Measurements from ENCODE around the gene KRT33A.

The KRT33A gene

DNA sequence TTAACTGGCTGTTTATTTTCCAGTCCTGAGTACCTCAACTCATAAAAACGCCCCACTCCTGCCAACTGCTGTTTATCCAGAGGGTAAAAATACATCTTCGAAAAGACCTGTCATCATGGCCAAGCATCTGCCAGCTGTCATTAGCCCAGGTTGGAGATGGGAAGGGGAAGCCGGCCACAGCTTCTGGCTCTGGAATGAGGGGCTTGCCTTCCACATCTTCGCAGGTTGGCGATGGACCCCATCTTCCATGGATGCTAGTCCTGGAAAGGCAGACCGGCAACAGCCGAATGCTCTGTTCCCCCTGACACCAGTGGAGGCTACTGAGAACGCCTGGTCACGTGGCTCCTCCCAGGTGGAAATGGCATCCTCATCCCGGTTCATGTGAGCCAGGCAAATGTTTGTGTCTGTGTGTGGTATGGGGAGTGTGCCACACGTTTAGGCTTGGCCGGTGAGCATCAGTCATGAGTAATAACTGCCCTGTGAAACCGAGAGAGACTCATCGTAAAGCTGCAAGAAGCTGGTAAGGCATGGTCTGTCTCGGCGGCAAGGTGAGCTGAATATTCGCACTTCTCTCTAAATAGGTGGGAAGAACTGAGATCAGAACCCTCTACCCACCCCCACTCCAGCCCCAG, 34.7 kb downstream of the KRT33A start:
- no peak for ATAC-seq
- TF ChIP-seq ZNF565 (CRISPR knock-in tag; conservative IDR thresholded peaks at IDR 0.05; ENCODE audit: low read depth) (no peak), ZC3H10 (CRISPR knock-in tag; IDR thresholded peaks at IDR 0.05) (no peak), ISL1 (CRISPR knock-in tag; IDR thresholded peaks at IDR 0.05) (no peak), BACH2 (CRISPR knock-in tag; IDR thresholded peaks at IDR 0.05; ENCODE audit: borderline replicate concordance) (no peak)
- TF ChIP-seq, protein P1, sequence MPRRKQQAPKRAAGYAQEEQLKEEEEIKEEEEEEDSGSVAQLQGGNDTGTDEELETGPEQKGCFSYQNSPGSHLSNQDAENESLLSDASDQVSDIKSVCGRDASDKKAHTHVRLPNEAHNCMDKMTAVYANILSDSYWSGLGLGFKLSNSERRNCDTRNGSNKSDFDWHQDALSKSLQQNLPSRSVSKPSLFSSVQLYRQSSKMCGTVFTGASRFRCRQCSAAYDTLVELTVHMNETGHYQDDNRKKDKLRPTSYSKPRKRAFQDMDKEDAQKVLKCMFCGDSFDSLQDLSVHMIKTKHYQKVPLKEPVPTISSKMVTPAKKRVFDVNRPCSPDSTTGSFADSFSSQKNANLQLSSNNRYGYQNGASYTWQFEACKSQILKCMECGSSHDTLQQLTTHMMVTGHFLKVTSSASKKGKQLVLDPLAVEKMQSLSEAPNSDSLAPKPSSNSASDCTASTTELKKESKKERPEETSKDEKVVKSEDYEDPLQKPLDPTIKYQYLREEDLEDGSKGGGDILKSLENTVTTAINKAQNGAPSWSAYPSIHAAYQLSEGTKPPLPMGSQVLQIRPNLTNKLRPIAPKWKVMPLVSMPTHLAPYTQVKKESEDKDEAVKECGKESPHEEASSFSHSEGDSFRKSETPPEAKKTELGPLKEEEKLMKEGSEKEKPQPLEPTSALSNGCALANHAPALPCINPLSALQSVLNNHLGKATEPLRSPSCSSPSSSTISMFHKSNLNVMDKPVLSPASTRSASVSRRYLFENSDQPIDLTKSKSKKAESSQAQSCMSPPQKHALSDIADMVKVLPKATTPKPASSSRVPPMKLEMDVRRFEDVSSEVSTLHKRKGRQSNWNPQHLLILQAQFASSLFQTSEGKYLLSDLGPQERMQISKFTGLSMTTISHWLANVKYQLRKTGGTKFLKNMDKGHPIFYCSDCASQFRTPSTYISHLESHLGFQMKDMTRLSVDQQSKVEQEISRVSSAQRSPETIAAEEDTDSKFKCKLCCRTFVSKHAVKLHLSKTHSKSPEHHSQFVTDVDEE (CRISPR knock-in tag; IDR thresholded peaks at IDR 0.05), result no peak

DNA sequence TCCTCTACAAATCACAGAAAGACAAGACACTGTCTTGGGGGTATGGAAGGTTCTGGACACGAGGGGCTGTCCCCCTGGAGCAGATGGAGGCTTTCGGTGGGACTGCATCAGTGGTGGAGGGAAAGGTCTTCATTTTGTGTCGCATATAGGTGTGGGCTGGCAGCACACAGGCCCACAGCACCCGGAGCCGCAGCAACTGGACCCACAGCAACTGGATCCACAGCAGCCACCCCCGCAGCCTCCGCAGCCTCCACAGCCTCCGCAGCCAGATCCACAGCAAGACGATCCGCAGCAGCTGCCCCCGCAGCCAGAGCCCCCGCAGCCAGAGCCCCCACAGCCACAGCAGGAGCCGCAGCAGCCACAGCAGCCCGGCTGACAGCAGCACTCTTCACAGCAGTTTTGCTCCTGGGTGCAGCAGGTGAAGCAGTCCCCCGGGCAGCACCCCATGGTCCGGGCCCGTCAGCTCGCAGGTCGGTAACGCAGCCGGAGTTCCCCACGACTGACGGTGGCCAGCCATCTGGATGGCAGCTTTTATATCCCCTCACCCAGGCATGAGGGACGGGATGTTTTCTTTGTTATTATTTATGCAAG, 35.3 kb downstream of the KRT33A start, which contains the start of gene KRTAP17-1:
Gene KRTAP17-1 (minus strand): TSS at position 507 of the 591 bp plus-strand sequence. CDS start 60 bp downstream, at position 447.
- ATAC-seq, result no peak

More for the DNA sequence above, 35.3 kb downstream of the KRT33A start, which contains the start of gene KRTAP17-1:
- no peak for TF ChIP-seq ZNF70 (CRISPR knock-in tag; IDR thresholded peaks at IDR 0.05)
- no peak for TF ChIP-seq GLIS3 (CRISPR knock-in tag; IDR thresholded peaks at IDR 0.05)
- no peak for TF ChIP-seq ZFP3 (CRISPR knock-in tag; IDR thresholded peaks at IDR 0.05)
- TF ChIP-seq ARNTL (CRISPR knock-in tag; IDR thresholded peaks at IDR 0.05; ENCODE audit: borderline replicate concordance, low read depth), result no peak
- TF ChIP-seq ESRRG (CRISPR knock-in tag; IDR thresholded peaks at IDR 0.05), result no peak
- TF ChIP-seq ZC3H10 (CRISPR knock-in tag; IDR thresholded peaks at IDR 0.05), result no peak
- TF ChIP-seq, protein P2, sequence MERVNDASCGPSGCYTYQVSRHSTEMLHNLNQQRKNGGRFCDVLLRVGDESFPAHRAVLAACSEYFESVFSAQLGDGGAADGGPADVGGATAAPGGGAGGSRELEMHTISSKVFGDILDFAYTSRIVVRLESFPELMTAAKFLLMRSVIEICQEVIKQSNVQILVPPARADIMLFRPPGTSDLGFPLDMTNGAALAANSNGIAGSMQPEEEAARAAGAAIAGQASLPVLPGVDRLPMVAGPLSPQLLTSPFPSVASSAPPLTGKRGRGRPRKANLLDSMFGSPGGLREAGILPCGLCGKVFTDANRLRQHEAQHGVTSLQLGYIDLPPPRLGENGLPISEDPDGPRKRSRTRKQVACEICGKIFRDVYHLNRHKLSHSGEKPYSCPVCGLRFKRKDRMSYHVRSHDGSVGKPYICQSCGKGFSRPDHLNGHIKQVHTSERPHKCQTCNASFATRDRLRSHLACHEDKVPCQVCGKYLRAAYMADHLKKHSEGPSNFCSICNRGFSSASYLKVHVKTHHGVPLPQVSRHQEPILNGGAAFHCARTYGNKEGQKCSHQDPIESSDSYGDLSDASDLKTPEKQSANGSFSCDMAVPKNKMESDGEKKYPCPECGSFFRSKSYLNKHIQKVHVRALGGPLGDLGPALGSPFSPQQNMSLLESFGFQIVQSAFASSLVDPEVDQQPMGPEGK (CRISPR knock-in tag; IDR thresholded peaks at IDR 0.05; ENCODE audit: borderline replicate concordance), result no peak
- TF ChIP-seq TOX (CRISPR knock-in tag; IDR thresholded peaks at IDR 0.05; ENCODE audit: borderline replicate concordance), result no peak
- no peak for TF ChIP-seq BACH2 (CRISPR knock-in tag; IDR thresholded peaks at IDR 0.05; ENCODE audit: borderline replicate concordance)
- no peak for TF ChIP-seq ZNF565 (CRISPR knock-in tag; conservative IDR thresholded peaks at IDR 0.05; ENCODE audit: low read depth)
- TF ChIP-seq, protein P3, sequence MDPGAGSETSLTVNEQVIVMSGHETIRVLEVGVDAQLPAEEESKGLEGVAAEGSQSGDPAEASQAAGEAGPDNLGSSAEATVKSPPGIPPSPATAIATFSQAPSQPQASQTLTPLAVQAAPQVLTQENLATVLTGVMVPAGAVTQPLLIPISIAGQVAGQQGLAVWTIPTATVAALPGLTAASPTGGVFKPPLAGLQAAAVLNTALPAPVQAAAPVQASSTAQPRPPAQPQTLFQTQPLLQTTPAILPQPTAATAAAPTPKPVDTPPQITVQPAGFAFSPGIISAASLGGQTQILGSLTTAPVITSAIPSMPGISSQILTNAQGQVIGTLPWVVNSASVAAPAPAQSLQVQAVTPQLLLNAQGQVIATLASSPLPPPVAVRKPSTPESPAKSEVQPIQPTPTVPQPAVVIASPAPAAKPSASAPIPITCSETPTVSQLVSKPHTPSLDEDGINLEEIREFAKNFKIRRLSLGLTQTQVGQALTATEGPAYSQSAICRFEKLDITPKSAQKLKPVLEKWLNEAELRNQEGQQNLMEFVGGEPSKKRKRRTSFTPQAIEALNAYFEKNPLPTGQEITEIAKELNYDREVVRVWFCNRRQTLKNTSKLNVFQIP (CRISPR knock-in tag; IDR thresholded peaks at IDR 0.05; ENCODE audit: borderline replicate concordance, low read depth), result no peak
- no peak for TF ChIP-seq OSR1 (CRISPR knock-in tag; IDR thresholded peaks at IDR 0.05)
- TF ChIP-seq, protein P4, sequence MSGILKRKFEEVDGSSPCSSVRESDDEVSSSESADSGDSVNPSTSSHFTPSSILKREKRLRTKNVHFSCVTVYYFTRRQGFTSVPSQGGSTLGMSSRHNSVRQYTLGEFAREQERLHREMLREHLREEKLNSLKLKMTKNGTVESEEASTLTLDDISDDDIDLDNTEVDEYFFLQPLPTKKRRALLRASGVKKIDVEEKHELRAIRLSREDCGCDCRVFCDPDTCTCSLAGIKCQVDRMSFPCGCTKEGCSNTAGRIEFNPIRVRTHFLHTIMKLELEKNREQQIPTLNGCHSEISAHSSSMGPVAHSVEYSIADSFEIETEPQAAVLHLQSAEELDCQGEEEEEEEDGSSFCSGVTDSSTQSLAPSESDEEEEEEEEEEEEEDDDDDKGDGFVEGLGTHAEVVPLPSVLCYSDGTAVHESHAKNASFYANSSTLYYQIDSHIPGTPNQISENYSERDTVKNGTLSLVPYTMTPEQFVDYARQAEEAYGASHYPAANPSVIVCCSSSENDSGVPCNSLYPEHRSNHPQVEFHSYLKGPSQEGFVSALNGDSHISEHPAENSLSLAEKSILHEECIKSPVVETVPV (CRISPR knock-in tag; IDR thresholded peaks at IDR 0.05), result no peak
- TF ChIP-seq ZFP30 (CRISPR knock-in tag; IDR thresholded peaks at IDR 0.05), result no peak
- TF ChIP-seq RARB (CRISPR knock-in tag; IDR thresholded peaks at IDR 0.05), result no peak
- TF ChIP-seq, protein P5, sequence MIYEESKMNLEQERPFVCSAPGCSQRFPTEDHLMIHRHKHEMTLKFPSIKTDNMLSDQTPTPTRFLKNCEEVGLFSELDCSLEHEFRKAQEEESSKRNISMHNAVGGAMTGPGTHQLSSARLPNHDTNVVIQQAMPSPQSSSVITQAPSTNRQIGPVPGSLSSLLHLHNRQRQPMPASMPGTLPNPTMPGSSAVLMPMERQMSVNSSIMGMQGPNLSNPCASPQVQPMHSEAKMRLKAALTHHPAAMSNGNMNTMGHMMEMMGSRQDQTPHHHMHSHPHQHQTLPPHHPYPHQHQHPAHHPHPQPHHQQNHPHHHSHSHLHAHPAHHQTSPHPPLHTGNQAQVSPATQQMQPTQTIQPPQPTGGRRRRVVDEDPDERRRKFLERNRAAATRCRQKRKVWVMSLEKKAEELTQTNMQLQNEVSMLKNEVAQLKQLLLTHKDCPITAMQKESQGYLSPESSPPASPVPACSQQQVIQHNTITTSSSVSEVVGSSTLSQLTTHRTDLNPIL (CRISPR knock-in tag; IDR thresholded peaks at IDR 0.05; ENCODE audit: low read depth), result no peak
- TF ChIP-seq, protein P1 (CRISPR knock-in tag; IDR thresholded peaks at IDR 0.05), result no peak
- no peak for TF ChIP-seq CSDC2 (CRISPR knock-in tag; IDR thresholded peaks at IDR 0.05)
- no peak for TF ChIP-seq PPARA (CRISPR knock-in tag; IDR thresholded peaks at IDR 0.05; ENCODE audit: borderline replicate concordance)

All from SK-N-SH treated with all-trans-retinoic acid at 6 μM for 48 hours (cell line).